Measurements from ENCODE around the gene ADAMTS20.

DNA sequence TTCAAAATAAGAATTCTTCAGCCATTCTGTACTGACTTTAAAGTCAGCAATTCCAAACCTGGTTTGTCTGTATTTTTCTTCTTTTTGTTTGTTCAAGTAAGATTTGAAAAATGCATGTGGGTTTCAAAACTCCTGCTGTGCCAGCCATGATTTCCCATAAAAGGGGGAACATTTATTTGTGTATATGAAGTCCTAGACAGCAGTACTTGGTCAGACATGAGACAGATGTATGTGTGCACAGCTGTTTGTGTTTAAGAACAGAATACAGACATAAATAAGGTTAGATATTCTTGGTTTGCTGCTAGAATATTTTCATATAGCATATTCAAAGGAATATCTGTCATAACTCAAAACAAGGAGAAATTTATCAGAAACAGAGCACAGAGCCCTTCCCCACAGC, 236.0 kb downstream of the ADAMTS20 start:
- TF ChIP-seq POLR2A (IDR thresholded peaks at IDR 0.05) (no peak), EP300 (IDR thresholded peaks at IDR 0.05) (no peak)
- TF ChIP-seq, protein P1, sequence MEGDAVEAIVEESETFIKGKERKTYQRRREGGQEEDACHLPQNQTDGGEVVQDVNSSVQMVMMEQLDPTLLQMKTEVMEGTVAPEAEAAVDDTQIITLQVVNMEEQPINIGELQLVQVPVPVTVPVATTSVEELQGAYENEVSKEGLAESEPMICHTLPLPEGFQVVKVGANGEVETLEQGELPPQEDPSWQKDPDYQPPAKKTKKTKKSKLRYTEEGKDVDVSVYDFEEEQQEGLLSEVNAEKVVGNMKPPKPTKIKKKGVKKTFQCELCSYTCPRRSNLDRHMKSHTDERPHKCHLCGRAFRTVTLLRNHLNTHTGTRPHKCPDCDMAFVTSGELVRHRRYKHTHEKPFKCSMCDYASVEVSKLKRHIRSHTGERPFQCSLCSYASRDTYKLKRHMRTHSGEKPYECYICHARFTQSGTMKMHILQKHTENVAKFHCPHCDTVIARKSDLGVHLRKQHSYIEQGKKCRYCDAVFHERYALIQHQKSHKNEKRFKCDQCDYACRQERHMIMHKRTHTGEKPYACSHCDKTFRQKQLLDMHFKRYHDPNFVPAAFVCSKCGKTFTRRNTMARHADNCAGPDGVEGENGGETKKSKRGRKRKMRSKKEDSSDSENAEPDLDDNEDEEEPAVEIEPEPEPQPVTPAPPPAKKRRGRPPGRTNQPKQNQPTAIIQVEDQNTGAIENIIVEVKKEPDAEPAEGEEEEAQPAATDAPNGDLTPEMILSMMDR (IDR thresholded peaks at IDR 0.05), result no peak
